ENCODE measurements around the gene SUN5. TPM values are rescaled to one million over a fixed set of nuclear protein-coding genes. Genes with fewer than 3 reads are reported as not detected.

SUN5 gene
- polyA plus RNA-seq, 12 donors = not detected

DNA sequence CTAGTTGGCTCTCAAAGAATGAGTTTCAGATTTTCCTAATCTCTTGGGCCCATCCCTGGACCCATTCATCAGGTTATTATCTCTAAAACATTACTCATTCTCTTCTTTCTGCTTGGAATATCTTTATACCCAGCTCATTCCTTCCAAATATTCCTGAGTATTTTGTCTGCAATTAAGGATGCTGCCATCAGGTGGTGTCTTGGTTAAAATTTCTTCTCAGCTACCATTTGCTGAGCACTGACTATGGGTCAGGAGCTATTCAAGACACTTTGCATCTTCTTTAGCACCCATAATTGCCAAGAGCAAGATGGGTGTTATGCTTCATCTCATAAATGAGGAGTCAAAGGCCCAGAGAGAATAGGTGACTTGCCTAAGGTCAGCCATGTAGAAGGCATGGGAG lies 8.4 kb downstream of the SUN5 start:
- DNase-seq = no peak

DNA sequence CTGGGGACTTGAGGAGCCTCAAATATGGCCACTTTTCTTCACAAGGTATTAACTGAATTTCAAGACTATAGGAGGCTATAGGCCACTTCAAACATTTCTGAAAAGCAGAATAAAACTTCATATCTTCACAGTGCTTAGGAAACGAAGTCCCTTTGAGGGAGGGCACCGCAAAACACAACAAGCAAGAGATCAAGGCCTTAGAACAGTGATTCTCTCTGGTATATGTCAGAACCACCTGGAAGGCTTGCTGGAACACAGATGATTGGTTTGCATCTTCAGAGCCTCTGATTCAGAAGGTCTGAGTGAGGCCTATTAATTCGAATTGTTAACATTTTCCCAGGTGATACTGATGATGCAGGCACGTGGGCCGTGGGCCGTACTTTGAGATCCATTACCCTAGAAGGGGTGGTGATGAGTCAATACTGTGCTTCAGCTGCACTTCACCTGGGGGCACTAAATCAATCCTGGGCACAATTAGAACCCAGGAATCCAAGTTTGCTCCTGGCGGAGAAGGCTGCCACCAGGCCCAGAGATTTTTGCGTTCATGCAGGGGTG lies 10.7 kb downstream of the SUN5 start:
- no peak for DNase-seq

DNA sequence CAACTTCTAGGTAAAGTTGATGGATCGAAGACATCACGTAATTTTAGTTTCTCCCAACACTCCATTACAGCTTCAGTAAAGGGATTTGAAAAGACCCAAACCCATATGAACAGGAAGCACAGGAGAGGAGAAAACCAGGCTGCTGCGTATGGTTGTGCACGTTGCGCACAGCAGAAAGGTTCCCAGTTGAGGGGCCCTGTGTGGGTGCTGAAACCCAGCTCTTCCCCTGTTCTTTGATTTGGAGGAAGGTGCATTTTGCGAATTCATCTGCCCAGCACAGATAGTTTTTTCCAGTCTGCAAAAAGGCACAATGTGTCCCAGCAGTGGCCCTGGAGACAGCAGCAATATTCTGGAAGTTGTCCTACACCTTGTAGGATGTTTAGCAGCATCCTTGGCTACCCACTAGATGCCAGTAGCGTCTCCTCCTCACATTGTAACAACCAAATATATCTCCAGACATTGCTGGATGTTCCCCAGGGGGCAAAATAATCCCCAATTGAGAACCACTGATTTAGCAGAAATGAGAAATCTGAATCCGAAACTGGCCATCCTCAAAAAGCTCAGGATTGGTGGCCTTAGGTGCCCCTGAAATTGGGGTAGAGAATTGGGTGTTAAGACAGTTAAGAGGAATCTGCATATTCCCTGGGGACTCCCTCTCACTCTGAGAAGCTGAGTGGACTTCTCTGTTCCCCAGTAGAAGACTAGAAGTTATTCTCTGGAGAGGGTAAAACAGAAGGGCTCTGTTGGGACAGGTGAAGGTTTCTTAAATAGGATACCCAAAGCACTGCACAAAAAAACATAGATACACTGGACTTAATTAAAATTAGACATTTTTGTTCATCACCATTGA lies 12.2 kb downstream of the SUN5 start:
- DNase-seq = no peak

DNA sequence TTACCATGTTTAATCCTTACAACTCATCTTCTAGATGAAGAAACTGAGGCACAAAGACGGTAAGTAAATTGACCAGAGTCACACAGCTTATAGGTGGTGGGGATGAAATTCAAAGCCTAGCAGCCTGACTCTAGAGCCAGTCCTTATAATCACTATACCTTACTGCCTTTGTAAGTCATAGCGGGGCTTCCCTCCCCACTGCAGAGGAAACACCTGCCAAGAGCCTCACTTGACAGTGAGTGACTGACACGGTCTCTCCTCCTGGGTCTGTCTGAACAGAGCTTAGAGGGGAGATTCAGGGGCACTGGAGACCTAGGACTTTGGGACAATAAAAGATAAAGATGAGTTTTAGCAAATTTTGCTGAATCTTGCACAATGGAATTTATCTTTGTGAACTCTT lies 12.8 kb downstream of the SUN5 start:
- DNase-seq = no peak

DNA sequence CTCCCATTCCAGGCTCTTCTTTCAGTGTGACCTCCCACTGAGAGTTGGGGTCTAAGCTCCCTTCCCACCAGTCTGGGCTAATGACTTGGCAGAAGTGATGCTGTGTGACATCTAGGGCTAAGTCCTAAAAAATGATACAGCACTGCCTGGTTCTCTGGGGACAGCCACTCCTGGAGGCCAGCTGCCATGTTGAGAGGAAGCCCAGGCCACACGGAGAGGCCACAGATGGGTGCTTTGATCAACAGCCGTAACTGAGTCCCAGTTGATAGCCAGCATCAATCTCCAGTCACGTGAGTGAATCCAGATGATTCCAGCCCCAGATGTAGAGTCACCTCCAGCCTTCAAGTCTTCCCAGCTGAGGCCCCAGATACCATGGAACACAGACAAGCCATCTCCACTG lies 13.8 kb downstream of the SUN5 start:
- no peak for DNase-seq

DNA sequence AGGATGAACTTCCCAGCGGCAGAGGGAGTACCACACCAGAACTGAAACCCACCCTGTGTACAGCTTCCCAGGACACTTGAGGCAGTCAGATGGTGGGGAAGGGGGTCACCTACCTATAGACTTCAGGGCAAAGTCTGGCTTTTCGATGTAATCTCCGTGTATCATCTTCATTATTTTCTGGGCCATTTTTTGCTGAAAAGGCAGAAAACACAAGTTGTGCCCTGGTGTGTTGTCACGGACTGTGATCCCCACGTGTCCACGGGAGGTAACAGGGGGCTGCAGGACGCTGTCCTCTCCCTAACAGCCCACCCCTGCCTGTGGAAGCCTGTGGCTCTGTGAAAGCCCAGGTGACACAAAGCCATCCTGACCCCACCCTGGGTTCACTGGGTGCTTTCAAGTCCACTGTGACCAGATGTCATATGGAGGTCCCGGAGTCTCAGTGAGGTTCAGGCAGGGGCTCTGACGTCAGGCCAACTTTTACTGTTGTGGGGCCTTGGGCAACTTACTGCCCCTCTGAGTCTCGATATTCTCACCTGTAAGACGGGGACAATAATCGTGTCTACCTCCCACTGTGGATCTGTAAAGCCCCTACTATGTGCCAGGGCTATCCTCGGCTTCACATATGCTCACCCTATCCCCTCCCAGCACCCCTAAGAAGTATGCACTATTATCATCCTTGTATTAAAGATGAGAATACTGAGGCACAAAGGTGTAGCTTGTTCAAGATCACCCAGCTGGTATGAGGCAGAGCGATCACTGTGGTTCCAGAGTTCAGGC lies 14.5 kb downstream of the SUN5 start:
- DNase-seq = no peak

DNA sequence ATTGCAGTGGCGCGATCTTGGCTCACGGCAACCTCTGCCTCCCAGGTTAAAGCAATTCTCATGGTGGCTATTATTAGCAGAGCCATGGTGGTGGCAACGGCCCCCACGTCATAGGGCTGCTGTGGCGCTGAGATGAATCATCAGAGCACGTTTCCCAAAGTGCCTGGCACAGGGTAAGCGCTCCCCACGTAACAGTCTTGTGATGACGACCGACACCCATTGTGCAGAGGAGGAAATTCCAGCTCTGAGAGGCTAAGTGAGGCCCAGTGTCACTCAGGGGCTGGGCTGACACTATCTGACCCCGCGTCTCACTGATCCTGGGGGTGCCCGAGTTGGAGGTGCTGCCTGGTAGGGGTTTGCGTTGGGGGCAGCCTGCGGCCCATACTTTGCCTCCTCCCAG lies 16.2 kb downstream of the SUN5 start:
- DNase-seq = no peak

DNA sequence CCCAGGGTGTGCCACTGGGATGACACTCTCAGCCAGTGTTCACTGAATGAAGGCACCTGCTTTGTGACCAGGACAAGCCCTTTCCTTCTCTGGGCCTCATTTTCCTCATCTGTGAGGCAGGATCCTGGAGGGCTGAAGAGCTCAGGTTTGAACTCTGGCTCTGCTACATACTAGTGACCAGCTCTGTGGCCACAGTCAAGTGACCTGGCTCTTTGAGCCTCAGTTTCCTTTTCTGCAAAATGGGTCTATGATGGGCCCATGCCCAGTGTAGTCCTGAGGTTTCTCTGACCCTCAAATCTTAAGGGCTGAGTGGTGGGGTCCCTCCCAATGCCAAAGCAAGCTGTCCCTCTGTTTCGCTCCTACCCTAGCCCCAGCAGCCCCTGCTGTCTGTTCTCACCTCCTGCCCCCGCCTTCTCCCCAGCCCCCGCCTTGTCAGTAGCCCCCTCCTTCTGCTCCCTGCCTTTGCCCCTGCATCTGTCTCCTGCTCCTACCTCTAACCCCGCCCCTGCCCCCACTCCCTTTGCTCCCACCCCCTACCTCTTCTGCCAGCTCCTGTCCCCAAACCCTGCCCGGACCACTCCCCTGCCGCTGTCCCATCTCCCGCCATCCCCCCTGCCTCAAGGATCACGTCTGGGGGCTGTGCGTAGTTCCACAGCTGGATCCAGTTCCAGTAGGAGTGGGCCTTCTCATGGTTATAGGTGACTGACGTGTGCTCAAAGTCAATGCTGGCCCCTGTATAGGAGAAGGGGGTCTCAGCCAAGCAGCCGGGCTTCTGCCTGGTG lies 17.0 kb downstream of the SUN5 start:
- DNase-seq = no peak

DNA sequence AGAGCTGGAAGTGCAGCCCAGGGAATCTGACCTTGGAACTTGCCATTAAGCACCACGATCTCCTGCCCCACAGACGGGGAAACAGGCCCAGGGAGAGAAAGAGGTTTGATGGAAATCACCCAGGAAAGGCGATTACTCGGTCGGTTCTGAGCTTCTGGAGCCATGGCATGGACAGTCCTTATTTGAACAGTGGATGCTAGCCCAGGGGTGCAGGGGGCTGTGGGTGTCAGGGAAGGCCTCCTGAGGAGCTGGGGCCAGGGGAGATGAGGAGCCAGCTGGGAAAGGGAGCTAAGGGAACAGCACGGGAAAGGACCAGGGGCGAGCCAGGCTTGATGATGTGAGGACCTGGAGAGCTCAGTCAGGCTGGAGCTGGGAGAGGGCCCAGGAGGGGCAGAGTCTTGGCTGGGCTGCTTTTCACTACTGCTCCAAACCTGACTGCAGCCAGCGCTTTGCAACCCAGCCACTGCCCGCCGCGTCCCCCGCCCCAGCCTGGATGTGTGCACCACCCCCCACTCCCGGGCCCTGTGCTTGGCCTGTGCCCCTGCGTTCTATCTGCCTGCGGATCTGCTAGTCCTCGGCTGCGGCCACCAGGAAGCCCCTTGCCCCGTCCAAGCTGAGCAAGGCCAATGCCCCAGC lies 17.8 kb downstream of the SUN5 start:
- no peak for DNase-seq

DNA sequence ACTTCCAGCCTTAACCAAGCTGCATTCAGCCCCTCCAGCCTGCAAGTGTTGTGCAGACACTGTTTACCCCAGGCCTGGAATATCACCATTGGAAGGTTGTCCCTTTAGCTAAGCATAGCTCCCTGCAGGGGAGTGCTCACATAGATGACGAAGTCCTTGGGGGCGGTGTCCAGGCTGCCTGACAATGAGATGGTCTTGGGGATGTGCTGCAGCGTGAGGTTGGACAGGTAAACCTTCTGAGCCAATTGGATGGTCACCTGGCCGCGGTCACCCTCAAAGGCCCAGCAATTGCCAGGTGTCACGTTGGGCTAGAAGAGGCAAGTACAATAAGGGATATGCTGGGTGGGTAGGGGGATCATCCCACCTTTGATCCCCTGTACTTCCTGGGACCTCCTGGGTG lies 18.6 kb downstream of the SUN5 start:
- DNase-seq = no peak

DNA sequence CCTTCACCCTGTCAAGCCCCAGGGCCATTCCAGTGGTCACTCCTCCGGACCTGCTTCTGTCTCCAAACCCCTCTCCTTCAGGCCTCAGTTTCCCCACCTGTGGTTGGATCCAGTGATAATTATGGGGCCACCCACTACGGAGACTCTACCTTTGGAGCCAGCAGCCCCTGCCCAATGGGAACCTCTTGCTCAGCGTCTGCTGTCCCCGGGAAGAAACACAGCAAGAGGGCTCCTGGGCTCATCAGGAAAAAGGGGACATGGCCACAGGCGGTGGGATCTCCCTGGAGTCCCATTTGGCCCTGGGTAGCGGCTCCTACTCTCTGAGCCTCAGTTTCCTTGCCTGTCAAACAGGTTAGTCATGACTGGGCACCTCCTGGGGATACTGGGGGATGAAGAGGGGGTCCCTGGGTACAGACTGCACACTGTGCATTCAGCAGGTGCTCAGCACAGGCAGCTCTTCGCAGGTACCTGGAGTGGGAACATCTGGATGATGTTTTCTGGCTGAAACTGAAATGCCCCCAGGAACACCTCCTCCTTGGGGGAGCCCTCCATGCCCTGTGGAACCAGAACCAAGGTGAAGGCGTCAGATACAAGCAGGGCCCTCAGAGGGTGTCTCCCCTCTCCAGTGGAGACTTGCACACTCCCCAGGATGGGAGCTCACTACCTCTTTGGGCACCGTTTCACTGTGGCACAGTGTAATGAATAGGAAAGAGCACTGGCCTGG lies 19.4 kb downstream of the SUN5 start:
- no peak for DNase-seq

DNA sequence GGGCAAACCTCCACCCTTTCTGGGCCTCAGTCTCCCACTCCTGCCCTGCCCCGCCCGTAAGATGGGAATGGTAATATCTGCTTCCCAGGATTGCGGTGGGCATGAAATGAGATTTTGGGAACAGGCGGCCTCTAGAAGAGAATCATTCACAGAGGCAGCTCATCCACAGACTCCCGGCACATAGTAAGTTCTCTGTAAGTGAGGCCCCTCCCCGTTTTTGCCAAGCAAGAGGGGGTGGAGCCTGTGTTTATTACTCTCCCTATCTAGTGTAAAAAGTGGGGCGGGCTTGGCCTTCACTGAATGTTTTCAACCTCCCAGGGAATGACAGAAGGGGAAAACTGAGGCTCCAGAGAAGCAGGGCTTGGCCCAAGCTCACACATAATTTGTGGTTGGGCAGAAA lies 20.0 kb downstream of the SUN5 start:
- DNase-seq = no peak

DNA sequence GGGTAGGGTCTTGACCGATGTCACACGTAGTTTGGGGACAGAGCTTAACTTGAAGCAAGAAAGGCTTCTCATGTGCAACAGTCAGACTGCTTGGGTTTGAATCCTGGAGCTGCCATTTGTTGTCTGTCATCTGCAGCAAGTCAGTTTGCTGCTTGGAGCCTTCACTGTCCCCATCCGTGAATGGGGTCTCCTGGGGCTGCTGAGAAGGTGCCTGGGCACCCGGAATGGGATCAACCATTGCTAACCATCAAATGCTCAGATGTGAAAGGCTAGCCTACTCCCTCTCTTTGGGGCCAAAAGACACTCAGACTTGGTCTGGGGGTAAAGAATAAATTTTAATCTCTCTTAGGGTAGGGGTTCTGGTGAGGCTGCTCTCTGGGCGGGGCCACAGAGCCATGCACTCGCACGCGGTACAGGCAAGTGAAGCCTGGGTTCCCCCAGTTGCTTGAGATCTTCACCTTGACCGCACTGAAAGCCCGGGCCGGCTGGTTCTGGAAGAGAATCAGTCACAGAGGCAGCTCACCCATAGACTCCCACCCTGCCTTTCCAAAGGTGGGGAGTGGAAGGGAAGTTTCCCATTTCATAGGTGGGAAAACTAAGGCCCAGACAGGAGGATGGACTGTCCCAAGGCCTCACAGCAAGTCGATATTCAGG lies 20.6 kb downstream of the SUN5 start:
- no peak for DNase-seq

DNA sequence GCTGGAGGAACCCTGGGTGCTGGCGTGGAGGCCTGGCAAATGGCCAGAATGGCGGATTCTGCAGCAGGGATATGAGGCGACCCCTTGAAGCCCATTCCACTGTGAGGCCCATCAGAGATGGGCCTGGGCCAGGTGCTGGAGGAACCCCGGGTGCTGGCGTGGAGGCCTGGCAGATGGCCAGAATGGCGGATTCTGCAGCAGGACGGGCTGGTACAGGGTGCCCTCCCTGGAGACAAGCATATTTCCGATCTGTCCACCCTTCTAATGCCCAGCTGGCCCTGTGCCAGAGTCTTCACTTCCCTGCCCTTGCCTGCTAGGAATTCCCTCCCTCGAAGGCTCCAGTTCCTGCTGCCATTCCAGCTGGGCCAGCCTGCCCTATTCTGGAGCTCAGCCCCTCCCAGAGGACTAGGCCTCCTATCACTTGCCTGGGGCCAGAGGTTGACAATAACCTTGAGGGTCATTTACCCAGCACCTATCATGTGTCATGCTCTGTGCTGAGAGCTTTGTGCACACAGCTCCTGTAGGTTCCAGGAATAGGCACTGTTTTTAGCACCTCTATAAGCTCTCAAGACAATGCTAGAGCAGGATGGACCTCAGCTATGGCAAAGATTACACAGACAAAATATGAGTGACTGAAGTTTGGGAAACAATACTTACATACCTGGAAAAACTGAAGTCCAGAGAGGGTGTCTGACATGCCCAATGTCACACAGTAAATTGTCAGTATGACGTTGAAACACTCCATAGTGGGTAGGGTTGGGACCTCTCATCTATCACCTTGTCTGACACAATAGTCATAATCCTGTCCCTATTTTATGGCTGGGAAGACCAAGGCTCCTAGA lies 21.4 kb downstream of the SUN5 start:
- DNase-seq = no peak

DNA sequence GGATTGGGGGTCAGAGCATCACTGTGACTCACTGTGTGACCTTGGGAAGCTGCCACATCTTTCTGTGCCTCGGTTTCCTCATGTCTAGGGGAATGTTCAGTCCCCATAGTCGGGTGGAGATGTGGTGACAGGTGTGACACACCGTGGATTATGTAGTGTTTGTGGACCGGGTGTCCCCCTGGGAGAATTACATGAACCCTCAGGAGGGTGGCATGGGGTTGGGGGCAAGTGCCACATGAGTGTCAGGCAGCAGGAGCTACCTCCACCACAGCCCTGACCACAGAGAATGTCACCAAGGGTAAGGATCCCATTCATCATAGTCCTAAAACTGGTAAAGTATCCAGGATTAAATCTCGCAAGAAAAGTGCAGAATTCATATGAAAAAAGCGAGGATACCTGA lies 23.2 kb downstream of the SUN5 start:
- DNase-seq = no peak

DNA sequence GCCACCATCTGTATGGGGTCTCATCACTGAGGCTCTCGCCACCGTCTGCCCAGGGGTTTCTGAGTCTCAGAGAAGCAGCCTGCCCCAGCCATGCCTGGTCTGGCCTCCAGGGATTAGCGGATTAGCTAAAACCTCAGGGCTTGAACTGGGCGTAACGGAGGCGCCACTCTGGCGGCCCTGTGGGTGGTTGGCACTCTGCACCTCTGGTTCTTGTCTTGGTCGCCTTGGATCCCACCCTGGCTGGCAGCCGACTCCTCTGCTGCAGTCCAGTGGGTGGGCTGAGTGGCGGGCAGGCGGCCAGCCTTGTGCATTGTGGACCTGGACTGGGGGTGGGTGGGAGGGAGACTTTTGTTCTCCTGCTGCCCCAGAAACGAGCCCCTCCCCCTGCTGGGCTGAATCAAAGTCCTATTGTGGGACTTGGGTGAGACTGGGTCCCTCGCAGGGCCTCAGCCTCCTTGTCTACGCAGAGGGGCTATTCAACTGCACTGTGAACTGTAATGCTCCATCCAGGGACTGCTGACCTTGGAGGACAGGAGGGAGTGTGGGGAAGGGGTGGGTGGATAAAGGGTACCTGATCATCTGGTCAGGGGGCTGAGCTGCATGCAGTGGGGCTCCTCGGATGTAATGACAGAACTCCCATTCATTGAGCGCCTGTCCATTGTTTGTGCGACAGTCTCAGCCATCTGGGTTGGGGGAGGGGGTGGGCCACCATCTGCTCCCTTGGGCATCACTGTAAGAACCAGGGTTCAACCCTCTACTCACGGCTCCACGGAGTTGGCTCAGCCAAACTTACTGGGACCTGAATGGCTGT lies 23.9 kb downstream of the SUN5 start:
- no peak for DNase-seq

DNA sequence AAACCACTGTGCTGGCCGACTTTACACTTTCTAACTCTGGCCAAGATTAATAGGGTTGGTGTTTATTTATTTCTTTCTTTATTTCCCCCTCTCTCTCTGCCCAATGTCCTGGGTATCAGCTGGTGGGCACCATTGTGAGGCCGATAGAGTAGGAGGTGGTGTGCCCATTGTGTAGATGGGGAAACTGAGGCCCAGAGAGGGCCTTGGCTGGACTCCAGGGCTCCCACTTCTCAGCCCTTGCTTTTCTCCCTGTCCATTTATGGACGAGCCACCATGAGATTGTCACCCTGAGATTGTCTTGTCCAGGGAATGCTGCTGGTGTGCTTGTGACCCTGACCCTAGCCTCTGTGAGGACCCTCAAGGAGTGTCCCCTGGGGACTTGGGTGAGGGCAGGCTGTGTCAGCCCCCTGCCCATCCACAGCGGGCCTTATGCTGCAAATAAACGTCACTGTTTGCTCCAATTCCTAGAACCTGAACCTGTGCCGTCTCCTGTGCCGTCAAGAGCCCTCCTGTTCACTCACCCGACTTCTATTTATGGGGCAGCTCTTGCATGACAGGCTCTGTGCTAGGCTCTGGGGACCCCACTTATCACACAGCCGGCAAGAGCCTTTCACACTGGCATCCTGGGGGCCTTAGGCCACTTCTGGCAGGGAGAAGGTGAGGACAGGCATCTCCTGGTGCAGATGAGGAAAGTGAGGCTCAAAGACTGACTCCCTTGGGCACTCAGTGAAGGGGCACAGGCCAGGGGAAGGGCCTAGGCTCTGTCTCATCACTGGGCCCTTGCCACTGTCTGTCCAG lies 24.8 kb downstream of the SUN5 start:
- no peak for DNase-seq

DNA sequence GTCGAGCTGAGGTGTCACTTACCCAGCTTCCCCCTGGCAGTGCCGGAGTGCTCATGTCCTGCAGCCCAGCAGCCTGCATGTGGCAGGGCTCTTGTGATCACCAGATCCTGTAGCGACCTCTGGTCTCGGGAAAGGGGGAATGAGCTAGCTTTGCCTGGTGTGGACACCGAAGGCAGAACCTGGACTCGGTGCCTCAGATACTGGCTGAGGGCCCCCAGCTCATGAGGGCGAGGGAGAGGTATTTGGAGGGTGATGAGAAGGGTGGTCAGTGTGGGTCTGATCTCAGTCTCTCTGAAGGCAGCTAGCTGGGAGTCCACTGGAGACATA lies 26.3 kb downstream of the SUN5 start:
- DNase-seq = no peak
